Measurements from ENCODE around the gene ZNF490.
"Not testable (repeated sequence)": the region's sequence is repeated elsewhere in the genome, so short reads cannot be mapped to it uniquely, and the experiment has no call there.

The ZNF490 gene

GRCh38 chr19:12610540-12611360 lies at the start of gene ZNF490, which contains the start of gene ZNF791:
ZNF490 (minus strand) TSS chr19:12610813; CDS start chr19:12610680, 133 bp downstream.
ZNF791 (plus strand) TSS chr19:12610920; CDS start chr19:12611080, 160 bp downstream.
- FAIRE-seq (peak; percentile 82), DNase-seq (ENCODE audit: low spot score) (peak; percentile 94)

- no peak for DNase-seq (ENCODE audit: low spot score)
- no peak for FAIRE-seq
Measured at GRCh38 chr19:12657966-12658365, 47.4 kb upstream of the ZNF490 start.

GRCh38 chr19:12656899-12657571 lies 46.4 kb upstream of the ZNF490 start:
- FAIRE-seq (no peak), DNase-seq (ENCODE audit: low spot score) (no peak)

GRCh38 chr19:12655546-12655945 lies 44.9 kb upstream of the ZNF490 start:
- DNase-seq (ENCODE audit: low spot score), result no peak
- no peak for FAIRE-seq

GRCh38 chr19:12652219-12652618 lies 41.6 kb upstream of the ZNF490 start:
- FAIRE-seq (no peak), DNase-seq (ENCODE audit: low spot score) (no peak)

- FAIRE-seq (no peak), DNase-seq (ENCODE audit: low spot score) (no peak)
Measured at GRCh38 chr19:12649941-12650340, 39.3 kb upstream of the ZNF490 start.

- FAIRE-seq, result no peak
- DNase-seq (ENCODE audit: low spot score), result no peak
Measured at GRCh38 chr19:12648088-12648487, 37.5 kb upstream of the ZNF490 start.

- DNase-seq (ENCODE audit: low spot score) (no peak), FAIRE-seq (no peak)
Measured at GRCh38 chr19:12647490-12648071, 37.0 kb upstream of the ZNF490 start.

GRCh38 chr19:12647047-12647446 lies 36.4 kb upstream of the ZNF490 start:
- FAIRE-seq (no peak), DNase-seq (ENCODE audit: low spot score) (no peak)

- no peak for FAIRE-seq
- no peak for DNase-seq (ENCODE audit: low spot score)
Measured at GRCh38 chr19:12646551-12646950, 35.9 kb upstream of the ZNF490 start.

- FAIRE-seq; DNase-seq (ENCODE audit: low spot score): not testable (repeated sequence)
Measured at GRCh38 chr19:12643716-12644115, 33.1 kb upstream of the ZNF490 start.

GRCh38 chr19:12642506-12642905 lies 31.9 kb upstream of the ZNF490 start:
- FAIRE-seq (no peak), DNase-seq (ENCODE audit: low spot score) (no peak)

GRCh38 chr19:12641456-12641855 lies 30.8 kb upstream of the ZNF490 start:
- no peak for FAIRE-seq

GRCh38 chr19:12639901-12640613 lies 29.4 kb upstream of the ZNF490 start:
- DNase-seq (ENCODE audit: low spot score), result peak; percentile 75
- FAIRE-seq, result no peak

More at GRCh38 chr19:12641456-12641855, 30.8 kb upstream of the ZNF490 start:
- no peak for DNase-seq (ENCODE audit: low spot score)

GRCh38 chr19:12638611-12639182 lies 28.1 kb upstream of the ZNF490 start:
- DNase-seq (ENCODE audit: low spot score), result no peak

GRCh38 chr19:12636631-12637030 lies 26.0 kb upstream of the ZNF490 start:
- DNase-seq (ENCODE audit: low spot score), result no peak
- no peak for FAIRE-seq

More at GRCh38 chr19:12638611-12639182, 28.1 kb upstream of the ZNF490 start:
- FAIRE-seq, result no peak

GRCh38 chr19:12629215-12629614 lies 18.6 kb upstream of the ZNF490 start:
- no peak for FAIRE-seq
- DNase-seq (ENCODE audit: low spot score), result no peak

- FAIRE-seq (no peak), DNase-seq (ENCODE audit: low spot score) (no peak)
Measured at GRCh38 chr19:12628040-12629022, 17.7 kb upstream of the ZNF490 start.

GRCh38 chr19:12626958-12627357 lies 16.3 kb upstream of the ZNF490 start:
- FAIRE-seq (no peak), DNase-seq (ENCODE audit: low spot score) (no peak)

Measured in urothelium cell line (cell line).